NCI-H446 treated with DMSO at 0.1 percent for 48 hours (cell line): Measurements from ENCODE around the gene SPARCL1.
"Not testable (repeated sequence)": the region's sequence is repeated elsewhere in the genome, so short reads cannot be mapped to it uniquely, and the experiment has no call there.

ENCODE experiments used
- DNase-seq: peaks from one replicate; lab custom pipeline; 2025; lab: John Stamatoyannopoulos, UW

Gene SPARCL1, protein sequence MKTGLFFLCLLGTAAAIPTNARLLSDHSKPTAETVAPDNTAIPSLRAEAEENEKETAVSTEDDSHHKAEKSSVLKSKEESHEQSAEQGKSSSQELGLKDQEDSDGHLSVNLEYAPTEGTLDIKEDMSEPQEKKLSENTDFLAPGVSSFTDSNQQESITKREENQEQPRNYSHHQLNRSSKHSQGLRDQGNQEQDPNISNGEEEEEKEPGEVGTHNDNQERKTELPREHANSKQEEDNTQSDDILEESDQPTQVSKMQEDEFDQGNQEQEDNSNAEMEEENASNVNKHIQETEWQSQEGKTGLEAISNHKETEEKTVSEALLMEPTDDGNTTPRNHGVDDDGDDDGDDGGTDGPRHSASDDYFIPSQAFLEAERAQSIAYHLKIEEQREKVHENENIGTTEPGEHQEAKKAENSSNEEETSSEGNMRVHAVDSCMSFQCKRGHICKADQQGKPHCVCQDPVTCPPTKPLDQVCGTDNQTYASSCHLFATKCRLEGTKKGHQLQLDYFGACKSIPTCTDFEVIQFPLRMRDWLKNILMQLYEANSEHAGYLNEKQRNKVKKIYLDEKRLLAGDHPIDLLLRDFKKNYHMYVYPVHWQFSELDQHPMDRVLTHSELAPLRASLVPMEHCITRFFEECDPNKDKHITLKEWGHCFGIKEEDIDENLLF

DNA sequence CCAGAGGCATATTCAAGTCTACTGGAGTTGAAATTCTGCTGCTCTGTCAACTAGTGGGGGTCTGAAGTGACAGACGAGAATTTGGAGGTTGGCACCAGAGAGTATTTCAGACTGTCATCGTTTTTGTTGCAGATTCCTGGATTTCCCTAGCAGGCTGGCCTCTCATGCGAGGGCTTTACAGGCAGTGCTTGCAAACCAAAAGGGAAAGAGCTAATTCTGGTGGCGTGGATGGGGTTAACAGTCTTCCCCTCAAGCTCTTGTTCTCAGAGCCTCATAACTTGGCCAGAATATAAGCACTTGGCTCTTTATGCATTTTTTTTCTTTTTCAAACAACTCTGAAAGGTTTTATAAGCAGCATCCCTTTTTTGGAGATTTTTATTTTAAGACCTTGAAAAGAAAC, at the start of gene SPARCL1:
Gene SPARCL1, minus strand, starts transcription at position 190 of the 400 bp plus-strand sequence. CDS start 29,802 bp downstream, outside the sequence.
- DNase-seq = peak; percentile 26

DNA sequence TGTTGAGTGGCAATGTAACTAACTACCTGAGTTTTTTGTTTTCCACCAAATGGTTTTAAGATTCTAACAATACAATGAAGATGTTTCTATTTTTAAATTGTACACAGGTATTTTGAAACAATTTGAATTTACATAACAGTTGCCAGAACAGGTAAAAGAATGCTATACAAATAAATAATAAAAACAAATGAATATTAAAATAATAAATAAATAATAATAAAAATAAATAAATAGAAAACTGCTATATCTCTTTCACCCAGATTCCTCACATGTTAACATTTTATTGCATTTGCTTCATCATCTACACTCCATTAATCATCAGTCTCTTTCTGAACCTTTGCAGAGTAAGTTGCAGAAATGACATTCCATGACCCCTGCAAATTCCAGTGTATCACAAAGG, 46.8 kb upstream of the SPARCL1 start:
- no peak for DNase-seq

DNA sequence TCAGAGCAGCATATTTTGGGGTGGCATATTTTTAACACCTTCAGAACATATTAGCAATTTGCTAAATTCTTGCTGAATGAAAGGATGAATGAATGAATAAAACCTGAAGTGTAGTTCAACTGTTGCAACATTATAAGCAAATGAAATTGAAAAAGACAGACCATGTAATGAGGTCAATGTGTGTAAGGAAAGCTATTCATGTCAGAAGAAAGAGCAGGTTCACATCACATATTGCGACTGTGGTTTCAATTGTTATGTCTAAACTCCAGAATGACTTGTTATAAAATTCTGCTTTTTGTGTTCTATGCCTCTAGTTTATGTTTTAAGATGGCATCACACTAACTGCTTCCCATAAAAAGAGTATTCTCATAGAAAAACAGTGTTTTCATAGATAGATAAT, 46.2 kb upstream of the SPARCL1 start:
- DNase-seq = no peak

DNA sequence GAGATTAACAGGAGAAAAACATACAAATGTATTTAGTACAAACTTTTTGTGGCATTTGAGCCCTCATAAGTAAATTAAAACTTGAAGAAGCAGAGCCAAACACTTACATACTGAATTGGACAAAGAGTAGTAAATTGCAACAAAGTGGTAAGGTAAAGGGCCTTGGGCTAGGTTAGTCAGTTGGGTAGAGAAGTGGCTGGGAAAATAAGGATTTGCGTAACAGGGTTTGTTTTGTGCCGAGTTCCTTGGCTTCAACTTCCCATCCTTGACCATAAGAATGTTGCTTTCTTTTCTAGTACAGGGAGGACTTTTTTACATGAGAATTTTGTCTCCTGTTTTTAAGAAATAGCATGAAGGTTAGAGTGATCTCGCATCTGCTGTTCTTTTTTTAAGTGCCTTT, 45.8 kb upstream of the SPARCL1 start:
- no peak for DNase-seq

DNA sequence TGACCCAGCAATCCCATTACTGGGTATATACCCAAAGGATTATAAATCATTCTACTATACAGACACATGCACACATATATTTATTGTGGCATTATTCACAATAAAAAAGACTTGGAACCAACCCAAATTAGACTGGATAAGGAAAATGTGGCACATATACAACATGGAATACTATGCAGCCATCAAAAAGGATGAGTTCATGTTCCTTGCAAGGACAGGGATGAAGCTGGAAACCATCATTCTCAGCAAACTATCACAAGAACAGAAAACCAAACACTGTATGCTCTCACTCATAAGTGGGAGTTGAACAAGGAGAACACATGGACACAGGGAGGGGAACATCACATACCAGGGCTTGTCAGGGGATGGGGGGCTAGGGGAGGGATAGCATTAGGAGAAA, 45.2 kb upstream of the SPARCL1 start:
- not testable (repeated sequence) for DNase-seq

DNA sequence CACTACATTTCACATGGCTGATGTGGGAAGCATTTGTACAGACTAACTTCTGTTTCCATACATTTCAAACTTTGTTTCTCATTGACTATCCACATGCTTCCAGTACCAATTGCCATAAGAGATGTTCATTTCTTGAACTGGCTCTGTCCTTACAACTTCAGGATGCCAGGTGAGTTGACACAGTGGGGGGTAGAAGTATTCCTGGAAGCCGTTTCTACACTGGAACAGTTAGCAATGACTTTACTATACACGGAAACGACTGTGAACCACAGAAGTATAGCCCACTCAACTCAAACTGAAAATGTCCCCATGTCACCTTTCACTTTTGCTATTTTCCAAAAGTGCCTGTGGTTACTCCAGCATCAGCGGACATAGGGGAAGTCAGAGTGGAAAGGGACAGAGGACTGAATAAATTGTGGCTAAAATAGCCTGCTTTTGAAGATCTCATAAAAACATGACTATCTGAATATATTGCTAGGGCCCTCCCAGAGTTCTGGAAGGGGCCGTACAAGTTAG, 41.2 kb upstream of the SPARCL1 start:
- DNase-seq = no peak

DNA sequence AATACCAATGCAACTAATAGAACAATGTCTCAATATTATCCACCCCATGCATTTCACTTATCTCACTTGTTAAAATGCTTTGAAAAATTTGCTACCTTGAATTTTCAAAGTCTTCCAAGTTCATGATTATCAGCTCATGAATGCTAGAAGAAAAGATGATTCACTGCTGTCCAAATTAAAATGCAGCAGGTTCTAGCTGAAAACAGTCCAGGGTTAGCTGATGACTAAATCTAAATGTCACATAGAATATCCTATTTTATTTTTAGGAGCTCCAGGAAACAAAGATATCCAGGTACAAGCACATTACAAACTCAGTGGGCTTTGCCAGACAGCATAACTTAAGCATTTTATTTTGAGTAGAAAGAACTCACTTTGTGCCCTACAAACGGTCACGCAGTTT, 38.0 kb upstream of the SPARCL1 start:
- no peak for DNase-seq

DNA sequence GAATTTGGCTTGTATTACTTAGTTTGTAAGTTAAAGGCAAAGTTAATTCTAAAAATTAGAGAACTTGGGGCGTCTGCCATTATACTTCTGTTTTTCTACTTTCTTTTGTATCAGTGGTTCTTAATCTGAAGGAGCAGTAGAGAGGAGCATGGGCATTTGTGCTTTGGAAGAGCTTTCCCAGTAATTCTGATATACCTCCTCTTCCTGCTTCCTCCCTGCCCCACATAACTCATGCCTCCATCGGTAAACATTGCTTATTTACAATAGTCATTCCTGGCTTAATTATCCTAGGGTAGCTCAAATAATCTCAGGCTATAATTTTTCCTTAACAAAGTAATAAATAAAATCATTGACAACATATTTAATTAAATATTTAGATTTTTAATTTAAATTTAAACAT, 37.1 kb upstream of the SPARCL1 start:
- DNase-seq = no peak

DNA sequence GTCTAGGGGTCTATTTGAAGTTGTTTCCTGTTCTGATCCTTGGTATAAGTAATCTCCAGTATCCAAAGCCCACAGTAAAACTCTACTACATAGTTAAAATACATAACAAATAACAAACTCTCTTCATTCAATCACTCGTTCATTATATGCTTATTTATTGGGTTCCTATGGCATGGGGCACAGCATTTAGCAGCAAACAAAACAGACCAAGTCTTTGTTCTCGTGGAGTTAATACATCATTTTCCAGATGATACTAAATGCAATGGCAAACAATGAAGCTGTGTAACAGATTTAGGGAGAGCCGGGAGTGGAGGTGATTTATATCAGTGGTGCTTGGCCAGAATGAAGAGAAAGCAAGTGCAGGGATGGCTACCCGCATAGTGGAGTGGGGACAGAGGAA, 36.6 kb upstream of the SPARCL1 start:
- no peak for DNase-seq

DNA sequence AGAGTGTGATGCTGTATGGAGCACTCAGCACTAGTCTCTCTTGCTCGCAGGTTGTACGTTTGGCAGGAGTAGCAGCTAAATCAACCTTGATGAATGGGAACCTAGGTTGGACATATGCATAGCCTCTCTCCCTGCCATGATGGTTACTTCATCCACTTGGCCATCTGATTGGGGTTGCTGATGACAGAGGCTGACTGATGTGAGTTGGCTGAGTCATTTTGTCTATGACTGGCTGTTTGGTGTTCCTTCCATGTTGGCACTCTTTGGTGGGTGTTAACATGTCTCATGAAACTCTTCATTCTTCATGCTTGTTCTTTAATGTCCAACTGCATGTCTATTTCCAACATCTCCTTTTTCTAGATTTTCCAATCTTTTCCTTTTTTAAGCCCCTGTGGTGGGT, 31.6 kb upstream of the SPARCL1 start:
- no peak for DNase-seq

DNA sequence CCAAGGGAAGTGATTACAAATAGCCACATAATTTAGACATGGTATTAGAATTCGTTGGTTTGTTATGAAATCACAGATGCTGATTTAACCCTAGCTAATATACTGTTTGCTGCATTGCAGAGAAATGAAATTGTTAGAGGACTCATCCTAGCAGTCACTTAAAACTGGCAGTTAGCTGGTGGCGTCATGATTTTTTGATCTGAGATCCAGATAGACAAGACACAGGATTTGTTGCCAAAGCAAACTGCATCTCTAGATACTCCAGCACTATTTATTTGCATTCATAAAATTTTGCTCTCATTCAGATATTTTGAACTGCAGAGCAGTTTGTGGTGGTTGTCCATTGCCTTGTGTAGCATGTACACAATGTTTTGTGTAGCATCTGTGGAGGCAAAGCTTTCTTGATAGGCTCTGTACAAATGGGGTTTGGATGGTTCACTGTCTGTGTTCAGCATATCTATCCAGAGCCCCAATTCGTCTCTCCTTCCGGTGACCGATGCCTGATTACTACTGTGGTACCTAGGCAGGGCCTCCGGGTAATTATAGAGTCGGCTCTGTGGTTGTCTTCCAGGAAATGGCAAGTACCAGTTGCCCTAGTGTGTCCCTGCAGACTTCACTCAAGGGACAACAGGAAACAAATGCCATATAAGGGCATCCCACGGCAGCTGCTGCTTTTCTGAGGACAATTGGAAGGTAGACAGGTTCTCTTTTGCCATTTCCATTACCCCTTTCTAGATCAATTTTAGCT, 30.1 kb upstream of the SPARCL1 start:
- no peak for DNase-seq

DNA sequence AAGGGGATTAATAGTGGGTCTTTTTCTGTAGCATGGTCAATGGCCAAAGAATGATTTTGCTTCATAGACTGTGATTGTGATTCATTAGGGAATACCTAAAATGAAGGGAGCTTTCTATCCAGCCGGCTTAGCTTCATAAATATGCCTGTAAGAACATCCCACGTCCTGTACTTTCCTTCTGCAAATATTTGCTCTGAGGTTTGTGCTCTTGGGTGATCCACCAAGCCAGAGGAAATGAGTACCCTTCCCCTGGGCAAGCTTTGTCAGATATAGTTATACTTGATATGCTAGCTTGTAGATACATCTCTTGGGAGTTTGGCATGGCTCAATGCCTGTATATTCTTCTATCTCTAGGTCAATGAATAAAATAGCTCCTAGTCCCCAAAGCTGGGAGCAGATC, 28.2 kb upstream of the SPARCL1 start:
- DNase-seq = no peak

DNA sequence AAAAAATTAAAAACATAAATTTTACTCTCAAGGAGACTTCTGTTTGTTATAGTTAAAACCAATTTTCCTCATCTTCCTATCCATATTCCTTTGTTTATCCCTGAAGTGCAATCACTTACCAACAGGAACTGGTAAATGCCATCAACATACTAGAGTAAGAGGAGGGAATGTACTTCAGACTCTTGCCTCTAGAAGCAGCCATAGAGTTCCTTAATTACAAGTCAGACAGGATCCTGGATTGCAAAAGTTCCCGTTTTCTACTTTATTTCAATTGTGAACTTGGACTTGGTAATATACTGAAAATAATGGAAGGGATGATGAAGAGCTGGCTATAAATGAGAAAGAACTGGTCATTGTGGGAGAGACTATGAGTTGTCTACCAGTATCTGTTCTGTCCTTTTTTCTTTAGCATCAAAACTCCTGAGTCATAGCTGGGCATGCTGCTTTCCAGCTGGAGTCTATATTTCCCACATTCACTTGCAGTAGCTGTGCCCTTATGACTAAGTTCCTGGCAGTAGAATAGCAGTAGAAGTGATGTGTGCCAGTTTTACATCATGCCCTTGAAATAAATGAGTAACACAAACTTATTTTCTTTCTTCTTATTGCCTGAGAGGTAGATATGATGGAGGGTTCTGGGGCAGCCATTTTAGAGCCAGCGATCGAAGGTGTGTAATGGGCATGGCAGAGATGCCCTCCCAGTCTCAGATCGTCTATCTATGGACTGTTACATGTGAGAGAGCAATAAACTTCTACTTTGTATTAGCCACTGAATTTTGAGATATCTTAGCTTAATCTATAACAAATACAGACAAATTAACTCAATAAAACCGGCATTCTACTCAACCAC, 26.8 kb upstream of the SPARCL1 start:
- DNase-seq = peak; percentile 66

DNA sequence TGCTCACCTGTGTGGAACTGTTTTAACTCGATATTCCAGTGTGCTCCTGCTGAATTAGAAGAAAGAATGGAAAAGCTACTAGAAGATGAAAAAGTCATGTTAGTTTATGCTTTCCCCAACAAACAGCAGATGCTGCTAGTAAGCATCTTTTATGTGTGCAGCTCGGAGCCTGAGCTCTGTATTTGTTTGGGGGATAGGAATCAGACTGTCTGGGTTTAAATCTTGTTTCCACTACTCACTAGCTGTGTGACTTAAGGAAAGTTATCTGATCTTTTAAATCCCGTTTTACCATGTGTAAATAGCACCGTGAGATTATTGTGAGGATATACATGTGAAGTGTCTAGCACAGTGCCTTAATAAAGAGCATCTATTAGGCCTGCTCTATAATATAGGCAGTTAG, 24.0 kb upstream of the SPARCL1 start:
- no peak for DNase-seq

DNA sequence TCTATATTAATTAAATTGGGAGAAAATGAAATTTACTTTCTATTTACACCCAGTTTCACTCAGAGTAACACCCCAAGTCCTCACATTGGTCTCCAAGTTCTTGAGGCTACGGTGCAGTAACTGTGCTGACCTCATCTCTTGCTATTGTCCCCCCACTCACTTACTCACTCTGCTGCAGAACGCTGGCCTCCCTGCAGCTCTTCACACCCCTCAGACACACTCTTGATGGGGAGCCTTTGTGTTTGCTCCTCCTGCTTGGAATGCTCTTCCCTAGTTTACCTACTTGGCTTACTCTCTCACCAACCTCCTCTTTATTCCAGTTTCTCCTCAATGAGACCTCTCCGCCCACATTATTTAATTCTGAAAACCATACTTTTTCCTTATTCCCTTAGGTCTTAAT, 22.2 kb upstream of the SPARCL1 start:
- no peak for DNase-seq

DNA sequence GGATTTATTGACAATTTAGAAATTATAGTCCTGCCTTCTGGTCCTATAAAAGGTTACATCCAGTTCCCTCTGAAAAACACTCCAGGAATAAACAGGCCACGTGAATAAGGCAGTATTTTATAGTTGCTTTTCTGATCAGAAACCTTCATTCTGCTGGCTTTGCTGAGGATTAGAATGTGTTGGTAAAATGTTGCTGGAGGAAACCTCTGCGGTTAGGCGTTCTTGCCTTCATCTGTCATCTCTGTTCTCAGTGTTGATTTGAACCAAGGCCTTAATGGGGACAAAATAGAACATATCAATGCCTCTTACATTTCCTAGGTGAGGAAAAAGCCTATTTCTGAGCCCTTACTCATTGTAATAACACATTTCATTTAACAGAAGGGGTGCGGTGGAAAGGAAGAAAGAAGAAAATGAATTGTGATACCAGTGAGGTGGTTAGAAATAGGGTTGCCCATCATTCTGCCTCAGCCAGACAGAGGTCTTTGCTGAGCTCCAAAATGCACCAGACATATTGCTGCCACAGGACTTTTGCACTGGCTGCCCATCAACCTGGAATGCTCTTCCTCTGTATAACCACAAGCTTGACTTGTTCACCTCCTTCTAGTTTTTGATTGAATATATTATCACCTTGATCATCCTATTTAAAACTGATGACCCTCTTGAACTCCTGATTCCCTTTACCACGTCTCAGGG, 18.0 kb upstream of the SPARCL1 start:
- DNase-seq = no peak

DNA sequence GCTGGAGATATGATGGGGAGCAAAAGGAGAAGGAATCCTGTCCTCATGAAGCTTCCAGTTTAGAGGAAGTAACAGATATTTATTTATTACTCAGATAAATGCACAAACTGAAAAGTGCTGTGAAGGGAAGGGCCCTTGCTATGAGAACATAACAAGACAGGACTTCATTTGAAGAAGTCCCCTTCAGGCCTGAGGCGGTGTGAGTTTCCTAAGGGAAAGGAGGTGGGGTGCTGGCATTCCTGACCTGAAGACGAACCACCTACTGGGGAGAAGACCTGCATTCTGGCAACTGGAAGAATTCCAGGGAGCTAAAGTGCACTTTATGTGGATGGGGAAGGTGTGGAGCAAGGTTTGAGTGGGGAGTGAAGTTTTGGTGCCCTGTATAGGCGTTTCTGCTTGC, 15.9 kb upstream of the SPARCL1 start:
- DNase-seq = no peak

DNA sequence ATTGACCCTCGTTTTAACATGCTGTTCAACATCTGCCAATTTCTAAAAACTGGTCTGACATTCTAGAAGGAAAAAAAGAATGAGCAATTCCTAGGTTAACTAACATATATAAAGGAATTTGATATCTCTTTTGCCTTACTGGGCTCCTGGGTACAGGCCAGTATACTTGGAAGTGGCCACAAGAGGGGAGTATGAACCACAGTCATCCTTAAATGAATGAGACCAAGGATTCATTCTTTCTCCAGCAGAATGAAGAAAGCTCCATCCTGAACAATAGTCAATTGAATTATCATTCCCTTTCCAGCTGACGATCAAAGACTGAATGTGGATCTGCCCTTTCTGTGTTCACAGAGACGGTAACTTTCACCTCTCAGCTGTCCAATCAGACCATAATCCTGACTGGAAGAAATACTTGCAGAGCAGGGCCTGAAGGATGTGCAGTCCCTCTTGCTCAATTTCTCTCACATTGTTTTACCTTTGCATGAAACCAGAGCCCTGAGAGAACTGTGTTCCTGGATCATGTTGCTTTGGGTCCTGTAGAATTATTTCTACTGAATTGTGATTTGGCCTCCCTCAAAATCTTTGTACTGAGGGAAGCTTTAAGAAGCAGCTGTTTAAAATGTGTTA, 14.8 kb upstream of the SPARCL1 start:
- no peak for DNase-seq

DNA sequence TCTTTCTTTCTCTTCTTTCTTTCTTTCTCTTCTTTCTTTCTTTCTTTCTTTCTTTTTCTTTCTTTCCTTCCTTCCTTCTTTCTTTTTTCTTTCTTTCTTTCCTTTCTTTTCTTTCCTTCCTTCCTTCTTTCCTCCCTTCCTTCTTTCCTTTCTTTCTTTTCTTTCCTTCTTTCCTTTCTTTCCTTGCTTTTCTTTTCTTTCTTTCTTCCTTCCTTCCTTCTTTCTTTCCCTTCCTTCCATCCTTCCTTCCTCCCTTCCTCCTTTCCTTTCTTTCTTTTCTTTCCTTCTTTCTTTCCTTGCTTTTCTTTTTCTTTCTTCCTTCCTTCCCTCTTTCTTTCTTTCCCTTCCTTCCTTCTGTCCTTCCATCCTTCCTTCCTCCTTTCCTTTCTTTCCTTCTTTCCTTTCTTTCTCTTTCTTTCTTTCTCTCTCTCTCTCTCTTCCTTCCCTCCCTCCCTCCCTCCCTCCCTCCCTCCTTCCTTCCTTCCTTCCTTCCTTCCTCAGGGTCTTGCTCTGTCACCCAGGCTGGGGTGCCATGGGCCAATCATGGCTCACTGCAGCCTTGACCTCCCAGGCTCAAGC, 13.6 kb upstream of the SPARCL1 start:
- DNase-seq = no peak

DNA sequence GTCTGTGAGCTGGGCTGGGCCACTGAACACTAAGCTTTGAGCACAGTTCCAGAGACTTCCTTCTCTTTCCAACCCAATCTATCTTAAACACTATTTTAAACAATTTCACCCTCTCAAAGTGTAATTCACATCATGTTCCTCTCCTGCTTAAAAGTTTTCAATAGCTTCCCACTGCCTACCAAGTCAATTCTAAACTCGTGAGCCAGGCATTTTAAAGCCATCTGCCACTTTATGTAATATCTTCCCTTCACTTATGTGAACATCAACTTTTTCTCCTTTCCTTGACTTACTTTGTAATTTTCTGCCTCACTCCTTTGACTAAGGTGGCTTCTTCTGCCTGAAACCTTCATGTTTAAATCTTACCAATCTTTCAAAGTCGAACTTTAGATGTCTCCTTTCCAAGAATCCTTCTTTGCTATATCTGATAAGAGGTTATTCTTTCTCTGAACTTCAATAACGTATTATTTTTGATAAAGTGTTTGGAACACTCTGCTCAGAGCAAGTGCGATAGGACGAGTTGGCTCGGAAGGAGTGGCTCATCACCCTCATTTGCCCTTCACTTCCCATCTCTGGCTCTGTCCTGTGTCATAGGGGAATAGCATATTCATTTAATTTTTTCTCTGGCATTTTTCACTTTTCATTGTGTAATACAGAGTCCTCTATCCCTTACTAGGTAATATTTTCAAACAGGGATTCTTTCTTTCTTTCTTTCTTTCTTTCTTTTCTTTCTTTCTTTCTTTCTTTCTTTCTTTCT, 13.0 kb upstream of the SPARCL1 start:
- no peak for DNase-seq
